Fibroblast of skin of left biceps (primary cell): ENCODE measurements around the gene ISG15.
"Not testable (repeated sequence)": the region's sequence is repeated elsewhere in the genome, so short reads cannot be mapped to it uniquely, and the experiment has no call there.

ENCODE experiments used
- DNase-seq, 2 experiments: peaks; one replicate each; pipeline ENCODE4 v3.0.0-alpha.2; 2013; ENCODE audit warnings: low read depth in 2 of 2

Gene ISG15

DNA sequence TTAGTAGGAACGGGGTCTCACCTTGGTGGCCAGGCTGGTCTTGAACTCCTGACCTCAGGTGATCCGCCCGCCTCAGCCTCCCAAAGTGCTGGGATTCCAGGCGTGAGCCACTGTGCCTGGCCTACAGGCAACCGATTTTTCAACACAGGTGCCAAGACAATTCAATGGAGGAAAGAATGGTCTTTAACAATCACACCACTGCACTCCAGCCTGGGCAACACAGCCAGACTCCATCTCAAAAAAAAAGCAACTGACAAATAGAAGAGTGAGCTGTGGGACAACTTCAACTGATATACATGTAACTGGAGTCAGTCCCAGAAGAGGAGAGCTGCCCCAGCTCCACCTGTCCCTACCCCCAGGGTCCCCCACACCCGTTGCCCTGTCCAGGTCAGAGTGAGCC is 18.8 kb upstream of the ISG15 start:
- not testable (repeated sequence) for DNase-seq

DNA sequence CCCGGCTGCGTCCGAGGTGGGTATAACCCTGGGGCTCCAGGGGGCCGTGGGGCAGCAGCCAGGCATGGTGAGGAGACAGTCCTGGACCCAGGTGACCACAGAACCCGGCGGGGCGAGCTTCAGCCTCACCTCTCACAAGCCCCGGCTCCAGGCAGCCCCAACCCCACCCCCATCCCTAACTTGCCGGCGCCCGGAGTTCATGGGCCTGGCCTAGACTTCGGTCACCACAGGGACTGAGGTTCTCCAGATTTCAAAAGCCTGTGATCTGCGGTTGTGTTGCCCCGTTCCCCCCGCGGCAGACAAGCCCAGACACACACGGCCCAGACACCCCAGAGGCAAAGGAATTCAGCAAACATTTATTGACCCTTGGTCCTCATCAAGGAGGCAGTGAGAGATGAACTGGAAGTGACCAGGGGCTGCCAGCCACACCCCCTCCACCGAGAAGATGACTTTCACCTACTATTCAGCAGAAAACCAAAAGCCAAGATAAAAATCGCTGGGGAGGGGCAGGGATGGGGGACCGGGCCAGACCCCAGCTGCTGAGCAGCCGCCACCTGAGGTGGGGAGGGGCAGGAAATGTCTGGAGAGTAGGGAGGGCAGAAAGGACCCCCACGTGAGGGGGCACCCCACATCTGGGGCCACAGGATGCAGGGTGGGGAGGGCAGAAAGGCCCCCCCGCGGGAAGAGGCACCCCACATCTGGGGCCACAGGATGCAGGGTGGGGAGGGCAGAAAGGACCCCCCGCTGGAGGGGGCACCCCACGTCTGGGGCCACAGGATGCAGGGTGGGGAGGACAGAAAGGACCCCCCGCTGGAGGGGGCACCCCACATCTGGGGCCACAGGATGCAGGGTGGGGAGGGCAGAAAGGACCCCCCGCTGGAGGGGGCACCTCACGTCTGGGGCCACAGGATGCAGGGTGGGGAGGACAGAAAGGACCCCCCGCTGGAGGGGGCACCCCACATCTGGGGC is 17.3 kb upstream of the ISG15 start:
- no peak for DNase-seq

- no peak for DNase-seq
Measured at GRCh38 chr1:996851-997712, 16.2 kb upstream of the ISG15 start.

GRCh38 chr1:997713-997992 is 15.6 kb upstream of the ISG15 start:
- no peak for DNase-seq

DNA sequence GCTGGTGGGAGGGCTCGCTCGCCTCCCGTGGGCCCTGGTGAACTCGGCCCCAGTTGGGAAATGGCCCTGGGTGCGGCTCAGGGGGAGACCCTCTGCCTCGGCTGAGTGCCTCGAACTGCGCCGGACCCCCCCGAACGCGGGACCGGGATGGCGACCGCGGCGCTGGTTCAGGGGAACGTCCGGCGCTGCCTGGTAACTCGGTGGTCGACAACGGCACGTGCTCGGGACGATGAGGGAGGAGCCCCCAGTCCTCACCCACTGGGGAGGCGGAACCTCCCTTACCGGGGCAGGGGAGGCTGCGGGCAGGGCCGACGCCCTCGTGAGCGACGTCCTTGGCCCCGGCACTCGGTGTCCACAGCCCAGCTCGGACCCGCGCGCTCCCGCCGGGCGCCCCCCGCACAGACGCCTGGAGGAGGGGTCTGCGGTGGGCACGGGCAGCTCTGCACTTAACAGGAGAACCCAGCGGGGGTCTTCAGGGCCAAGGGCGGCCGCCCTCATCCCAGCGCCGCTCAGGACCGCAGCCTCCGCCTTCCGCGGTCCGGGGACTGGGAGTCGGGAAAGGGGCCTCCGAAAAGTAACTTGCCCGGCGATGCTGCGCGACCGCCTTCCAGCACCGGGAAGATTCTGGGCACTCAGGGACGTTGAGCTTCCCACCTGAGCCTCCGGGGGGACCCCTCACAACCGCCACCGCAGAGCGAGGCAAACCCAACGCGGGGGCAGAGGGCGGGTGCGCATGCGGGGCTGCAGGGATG is 15.1 kb upstream of the ISG15 start:
- DNase-seq: no peak

DNA sequence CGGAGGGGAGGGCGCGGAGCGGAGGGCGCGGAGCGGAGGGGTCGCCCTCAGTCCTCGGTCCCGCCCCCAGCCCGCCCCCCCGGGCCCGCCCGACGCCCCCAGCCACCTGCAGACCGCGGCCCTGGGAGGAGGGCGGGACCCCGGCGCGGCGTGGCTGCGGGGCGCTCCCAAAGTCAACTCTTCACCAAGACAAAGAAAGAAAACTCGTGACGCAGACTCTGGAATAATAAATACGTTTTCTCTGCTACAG is 14.6 kb upstream of the ISG15 start:
- DNase-seq: no peak

- no peak for DNase-seq
Measured at GRCh38 chr1:998995-999724, 14.1 kb upstream of the ISG15 start.

DNA sequence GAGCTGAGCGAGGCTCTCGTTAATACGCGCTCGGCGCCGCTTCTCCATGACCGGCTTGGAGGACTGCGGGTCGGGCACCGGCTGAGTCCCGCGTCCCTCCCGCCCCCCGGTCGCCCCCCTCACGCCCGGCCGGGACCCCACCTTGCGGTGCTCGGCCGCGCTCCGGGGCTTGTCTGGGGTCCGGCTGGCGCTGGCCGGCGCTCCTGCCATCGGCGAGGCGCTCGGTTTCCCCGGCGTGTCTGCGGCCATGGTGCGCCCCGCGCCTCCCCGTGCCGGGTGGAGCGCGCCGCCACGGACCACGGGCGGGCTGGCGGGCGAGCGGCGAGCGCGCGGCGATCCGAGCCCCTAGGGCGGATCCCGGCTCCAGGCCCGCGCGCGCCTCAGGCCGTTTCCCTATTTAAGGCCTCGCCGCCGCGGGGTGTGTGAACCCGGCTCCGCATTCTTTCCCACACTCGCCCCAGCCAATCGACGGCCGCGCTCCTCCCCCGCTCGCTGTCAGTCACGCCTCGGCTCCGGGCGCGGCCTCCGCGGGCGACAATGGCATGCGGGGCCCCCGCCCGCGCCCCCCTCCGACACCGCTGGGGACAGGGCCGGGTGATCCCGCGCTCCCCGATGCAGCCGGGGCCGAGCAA is 13.5 kb upstream of the ISG15 start, which contains the start of gene HES4:
HES4 (minus strand) TSS at position 373 of the 632 bp plus-strand sequence; CDS start at position 249, 124 bp downstream.
- DNase-seq: peak; percentile 67 to 77

DNA sequence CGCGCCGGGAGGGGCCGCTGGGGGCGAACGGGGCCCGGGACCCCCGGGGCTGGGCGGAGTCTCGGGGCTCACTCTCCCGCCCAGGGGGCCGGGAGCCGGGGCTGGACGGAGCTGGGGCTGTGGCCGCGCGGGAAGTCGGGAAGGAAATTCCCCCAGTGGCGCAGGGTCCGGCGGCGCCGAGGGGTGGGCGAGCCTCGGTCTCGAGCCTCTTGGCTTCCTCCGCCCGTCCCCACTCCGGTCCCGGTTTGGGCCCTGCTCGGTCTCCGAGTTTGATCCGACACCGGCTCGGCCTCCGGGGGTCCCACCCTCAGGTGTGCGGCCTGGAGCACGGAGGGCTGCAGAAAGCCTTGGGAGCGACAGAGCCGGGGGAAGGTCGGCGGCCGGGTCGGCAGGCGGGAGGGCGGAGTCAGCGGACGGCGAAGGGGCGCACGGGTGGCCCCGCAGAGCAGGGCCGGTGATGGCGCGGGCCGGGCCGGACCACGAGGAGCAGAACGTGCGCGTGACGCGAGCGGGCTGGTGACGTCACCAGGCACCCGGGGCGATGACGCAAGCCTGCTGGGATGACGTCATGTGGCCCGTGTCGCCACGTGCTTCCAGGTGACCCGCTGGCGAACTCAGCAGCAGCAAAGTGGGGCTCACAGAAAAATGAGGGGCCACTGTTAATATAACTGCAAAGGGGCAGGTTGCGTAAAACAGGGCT is 12.8 kb upstream of the ISG15 start:
- DNase-seq: peak; percentile 42 to 48

GRCh38 chr1:1001057-1001783 is 12.1 kb upstream of the ISG15 start:
- DNase-seq: no peak

DNA sequence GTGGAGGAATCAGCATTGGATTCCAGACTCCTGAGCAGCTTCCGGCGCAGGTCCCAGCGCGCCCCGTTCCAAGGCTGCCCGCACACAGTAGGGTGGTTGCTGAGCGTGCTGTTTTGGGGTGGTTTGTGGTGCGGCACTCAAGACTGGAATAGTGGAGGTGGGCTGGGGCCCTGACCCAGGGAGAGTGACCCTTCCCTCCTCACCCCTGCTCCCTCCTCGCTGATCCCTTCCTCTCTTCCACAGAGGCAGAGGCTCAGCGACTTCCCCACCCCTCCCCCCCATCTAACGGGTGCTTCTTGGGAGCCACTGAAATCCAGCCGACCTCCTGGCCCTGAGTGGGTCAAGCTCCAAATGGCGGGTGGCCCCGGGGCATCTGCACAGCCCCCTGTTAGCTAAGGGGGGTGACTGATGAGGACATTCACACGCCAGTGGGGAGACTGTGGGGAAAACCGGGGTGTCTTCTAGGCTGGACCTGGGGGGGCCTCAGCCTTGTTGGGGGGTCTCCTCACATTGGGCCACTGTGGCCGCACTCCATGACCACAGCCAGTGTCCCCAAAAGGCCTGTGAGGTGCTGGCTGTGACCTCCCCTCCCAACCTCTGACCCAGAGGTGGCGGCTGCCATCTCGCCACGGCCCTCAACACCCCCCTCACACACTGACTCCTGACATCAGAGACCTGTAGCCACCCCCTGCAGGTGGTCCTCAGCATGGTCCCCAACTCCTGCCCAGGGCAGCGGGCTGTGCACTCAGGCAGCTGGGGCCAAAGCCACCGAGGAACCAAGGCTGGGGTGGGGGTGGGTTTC is 9.5 kb upstream of the ISG15 start:
- DNase-seq: no peak

GRCh38 chr1:1004420-1004779 is 8.9 kb upstream of the ISG15 start:
- no peak for DNase-seq

DNA sequence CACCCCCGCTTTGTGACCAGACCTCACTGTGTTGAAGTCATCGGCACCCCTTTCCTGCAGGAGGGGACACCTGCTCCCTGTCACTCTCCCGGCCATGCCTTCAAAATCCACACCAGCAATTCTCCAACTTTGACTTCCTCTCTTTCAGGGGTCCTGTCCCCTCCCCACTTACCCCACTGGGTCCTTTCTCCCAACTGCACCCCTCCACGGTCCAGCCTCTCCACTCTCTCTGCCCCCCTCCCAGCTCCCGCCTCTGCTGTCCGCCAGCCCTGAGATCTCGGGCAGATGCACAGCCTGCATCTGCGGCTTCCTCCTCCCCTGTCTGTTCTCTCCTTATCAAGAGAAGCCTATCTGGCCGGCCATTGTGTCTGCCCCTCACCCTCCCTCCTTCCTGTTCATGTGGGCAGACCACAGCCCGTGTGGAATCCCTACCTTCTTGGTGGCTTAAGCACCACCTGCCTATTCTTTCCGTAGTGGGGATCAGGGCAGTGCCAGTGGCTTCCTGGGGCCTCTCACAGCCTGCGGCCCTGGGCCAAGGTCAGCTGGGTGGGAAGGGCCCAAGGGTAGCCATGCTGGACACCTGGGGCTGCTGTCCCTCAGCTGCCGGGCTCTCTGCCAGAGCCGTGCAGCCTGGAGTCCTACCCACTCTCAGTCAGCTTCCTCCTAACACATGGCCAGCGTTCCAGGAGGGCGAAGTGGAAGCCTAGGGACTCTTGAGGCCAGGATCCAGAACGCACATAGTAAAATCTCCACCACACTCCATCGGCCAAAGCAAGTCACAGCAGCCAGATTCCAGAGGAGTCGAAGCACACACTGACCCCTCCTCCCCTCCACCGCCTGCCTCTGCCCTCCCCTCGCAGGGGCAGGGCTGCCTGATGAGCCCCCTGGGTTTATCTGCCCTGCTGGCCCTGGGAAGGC is 8.3 kb upstream of the ISG15 start:
- no peak for DNase-seq

DNA sequence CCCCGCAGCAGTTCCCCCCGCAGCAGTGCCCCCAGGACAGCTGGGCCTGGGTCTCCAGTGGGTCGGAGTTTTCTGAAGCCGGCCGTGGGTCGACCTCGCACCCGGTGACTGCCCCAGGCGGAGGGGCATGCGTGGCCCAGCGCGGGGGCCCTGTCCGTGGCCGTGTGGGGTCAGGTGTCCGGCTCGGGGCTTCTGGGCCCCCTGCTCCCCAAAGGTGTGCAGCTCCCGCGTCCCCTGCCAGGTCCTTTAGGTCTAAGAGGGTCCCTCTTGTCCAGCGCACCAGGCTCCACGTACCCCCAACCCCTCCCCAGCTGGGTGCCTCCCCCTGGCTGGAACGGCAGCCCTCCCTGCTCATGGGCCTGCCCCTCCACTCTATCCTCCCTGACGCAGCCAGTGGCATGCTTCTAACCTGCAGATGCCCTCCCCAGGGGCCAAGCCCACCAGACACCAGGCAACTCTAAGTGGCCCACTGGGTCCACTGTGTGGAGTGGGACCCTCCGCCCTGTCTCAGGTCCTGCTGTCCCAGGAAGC is 7.5 kb upstream of the ISG15 start:
- DNase-seq: no peak

DNA sequence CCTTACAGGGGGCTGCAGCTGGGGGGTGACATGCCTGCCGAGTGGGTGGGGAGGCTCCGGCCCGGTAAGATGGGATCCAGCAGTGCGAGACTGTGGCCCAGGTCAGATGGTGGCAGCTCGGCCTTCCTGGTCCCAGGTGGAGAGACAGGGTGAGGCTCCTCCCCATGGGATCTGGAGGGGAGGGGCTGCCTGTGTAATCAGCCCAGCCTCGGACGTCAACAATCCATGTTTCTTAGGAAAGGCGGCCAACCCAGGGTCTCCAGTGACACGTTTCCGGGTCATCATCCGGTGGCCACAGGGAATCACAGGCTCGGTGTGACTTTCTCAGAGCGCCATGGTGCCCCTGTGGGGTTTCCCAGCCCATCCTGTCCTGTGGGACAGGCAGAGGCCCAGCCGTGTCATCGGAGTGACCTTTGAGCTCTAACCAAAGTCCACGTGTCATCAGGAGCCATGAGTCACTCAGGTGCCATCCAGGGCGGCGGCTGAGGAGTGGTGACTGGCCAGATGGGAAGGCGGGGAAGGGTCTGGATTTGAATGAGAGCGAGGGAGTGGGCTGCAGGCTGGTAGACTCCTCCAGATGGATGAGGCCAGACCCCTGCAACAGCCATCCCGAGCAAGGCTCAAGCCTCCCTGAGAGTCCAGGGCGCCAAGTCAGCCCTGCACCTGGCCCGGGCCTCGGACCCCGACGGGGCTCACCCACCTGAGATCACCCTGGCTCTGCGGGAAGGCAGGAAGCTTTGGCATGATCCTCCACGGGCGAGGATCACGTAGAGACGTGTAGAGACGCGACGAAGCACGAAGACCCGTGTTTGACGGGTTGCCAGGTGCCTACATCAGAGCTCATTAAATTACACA is 6.8 kb upstream of the ISG15 start:
- DNase-seq: no peak

GRCh38 chr1:1010131-1010530 is 3.2 kb upstream of the ISG15 start:
- not testable (repeated sequence) for DNase-seq
